GM19240 (cell line): ENCODE measurements around the gene TXNDC12.

Experiments used
- DNase-seq: peaks from one replicate; pipeline ENCODE4 v3.0.0; 2011; ENCODE audit warnings: low spot score; ENCODE audit not compliant: insufficient read length

Gene TXNDC12

GRCh38 chr1:52002038-52002917 lies 52.7 kb downstream of the TXNDC12 start:
- DNase-seq: peak; percentile 85

- DNase-seq: no peak
These were observed 56.3 kb downstream of the TXNDC12 start for GRCh38 chr1:51998701-51999100.

GRCh38 chr1:51997974-51998382 lies 57.0 kb downstream of the TXNDC12 start:
- DNase-seq: no peak

GRCh38 chr1:51990478-51990965 lies 64.5 kb downstream of the TXNDC12 start, which contains the start of gene RAB3B:
RAB3B (minus strand) TSS chr1:51990700; CDS start chr1:51977117, 13,583 bp downstream.
- peak; percentile 43 for DNase-seq

- DNase-seq: no peak
These were observed 65.2 kb downstream of the TXNDC12 start for GRCh38 chr1:51989582-51990477.

GRCh38 chr1:51988254-51988653 lies 66.7 kb downstream of the TXNDC12 start:
- DNase-seq: no peak

GRCh38 chr1:51986718-51987117 lies 68.3 kb downstream of the TXNDC12 start:
- DNase-seq: no peak

- DNase-seq: no peak
These were observed 72.8 kb downstream of the TXNDC12 start for GRCh38 chr1:51982161-51982560.

GRCh38 chr1:51981555-51981954 lies 73.4 kb downstream of the TXNDC12 start:
- DNase-seq: no peak

- no peak for DNase-seq
These were observed 76.9 kb downstream of the TXNDC12 start for GRCh38 chr1:51978099-51978498.

- no peak for DNase-seq
These were observed 78.0 kb downstream of the TXNDC12 start for GRCh38 chr1:51976846-51977602.

- no peak for DNase-seq
These were observed 81.2 kb downstream of the TXNDC12 start for GRCh38 chr1:51973587-51974474.
